HG03558 (cell line): Measurements from ENCODE around the gene IGFN1.

Experiments used
- ATAC-seq: cut with Tn5 transposase; IDR thresholded peaks from one replicate; pipeline ENCODE4 v1.9.1; 2021; ENCODE audit warnings: moderate number of reproducible peaks; ENCODE audit not compliant: unreplicated experiment; ENCODE audit errors: extremely low read depth

Gene IGFN1

GRCh38 chr1:201259476-201260235, 69.0 kb downstream of the IGFN1 start:
- ATAC-seq, result no peak

DNA sequence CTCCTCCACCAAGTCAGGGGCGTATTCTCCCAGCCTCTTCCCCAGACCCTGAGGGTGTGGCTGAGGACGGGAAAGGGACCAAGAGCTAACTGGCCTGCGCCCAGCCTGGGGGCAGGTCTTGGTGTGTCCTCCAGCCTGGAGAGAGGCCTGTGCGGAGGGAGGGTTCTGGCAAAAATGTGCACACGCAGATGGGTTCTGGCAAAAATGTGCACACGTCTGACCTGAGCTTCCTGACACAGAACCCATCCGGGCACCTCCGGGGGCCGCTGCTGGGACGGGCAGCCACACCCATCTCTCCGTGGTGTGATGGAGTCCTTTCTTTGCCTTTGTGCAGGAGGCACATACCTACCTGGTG, 69.6 kb downstream of the IGFN1 start:
- no peak for ATAC-seq

GRCh38 chr1:201260648-201261311, 70.2 kb downstream of the IGFN1 start:
- ATAC-seq, result no peak

DNA sequence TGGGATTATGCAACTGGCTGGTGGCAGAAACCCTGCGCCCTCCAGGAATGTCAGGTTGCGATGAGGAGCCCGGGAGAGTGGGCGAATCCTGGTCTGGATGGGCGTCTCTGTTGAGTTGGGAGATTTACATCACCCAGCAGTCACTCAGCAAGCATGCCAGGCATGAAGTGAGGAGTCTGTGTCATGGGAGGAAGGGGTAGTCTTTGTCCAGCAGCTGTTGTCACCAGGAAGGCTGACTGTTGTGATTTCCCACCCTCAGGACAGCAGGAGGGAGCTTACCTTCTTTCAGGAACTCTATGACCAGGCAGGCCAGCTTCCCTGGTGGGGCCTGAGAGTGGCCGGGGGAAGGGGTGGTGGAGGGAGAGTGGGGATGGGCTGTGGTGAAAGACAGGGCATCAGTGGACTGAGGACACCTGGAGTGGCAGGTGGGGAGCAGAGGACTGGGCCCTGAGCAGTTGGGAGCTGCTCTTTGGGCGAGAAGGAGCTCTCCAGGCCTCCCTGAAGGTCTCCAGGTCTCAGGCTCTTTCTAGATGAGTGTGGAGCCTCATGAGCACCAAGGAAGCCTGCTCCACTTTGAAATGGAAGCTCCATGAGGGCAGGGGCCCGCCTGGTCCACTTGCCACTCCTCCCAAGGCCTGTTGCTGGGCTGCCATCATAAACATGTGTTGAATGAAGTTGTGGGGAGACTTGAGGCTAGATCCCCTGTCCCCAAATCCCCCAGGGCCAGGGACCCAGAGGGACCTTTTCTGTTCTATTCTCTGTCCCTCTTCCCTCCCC, 71.3 kb downstream of the IGFN1 start:
- no peak for ATAC-seq

DNA sequence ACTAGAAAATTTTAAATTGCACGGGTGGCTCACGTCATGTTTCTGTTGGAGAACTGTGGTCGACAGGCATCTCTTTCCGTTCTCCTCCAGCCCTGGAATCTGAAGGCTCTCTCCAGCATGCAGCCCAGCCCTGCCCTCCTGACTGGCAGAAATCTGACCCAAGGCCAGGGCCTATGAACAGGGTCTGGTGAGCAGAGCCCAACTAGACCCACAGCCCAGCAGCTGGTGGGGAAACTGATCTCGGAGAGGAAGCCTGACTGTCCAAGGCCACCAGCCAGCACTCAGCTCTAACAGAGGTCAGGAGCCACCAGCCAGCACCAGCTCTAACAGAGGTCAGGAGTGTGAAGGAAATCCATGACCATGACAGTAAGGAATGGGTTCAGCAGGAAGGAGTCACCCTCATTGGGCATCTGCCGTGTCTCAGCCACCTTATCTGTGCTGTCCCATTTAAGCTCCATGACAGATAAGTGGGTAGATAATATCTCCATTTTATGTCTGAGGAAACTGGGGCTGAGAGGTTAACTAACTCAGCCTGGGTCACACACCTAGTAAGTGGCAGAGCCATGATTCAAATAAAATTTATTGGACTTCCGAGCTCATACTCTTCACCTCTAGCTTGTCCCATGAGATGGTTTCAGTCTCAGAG, 72.5 kb downstream of the IGFN1 start:
- no peak for ATAC-seq

GRCh38 chr1:201264072-201264471, 73.4 kb downstream of the IGFN1 start:
- no peak for ATAC-seq

- ATAC-seq, result no peak
These were observed 73.9 kb downstream of the IGFN1 start for GRCh38 chr1:201264554-201264953.

GRCh38 chr1:201265756-201266155, 75.1 kb downstream of the IGFN1 start:
- ATAC-seq, result no peak

DNA sequence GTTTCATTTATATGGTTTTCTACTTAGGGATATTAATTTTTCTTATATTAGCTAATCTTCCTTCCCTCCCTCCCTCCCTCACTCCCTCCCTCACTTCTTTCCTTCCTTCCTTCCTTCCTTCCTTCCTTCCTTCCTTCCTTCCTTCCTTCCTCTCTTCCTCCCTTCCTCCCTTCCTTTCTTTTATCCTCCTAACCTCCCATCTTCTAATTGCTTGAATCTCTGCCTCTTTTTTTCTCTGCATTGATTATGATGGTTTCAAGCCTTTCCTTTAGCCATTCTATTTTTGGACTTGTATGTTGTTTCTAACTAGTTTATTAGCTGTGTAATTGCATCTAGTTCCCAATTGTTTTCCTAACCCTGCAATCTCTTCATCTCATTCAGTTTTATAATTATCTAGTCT, 75.7 kb downstream of the IGFN1 start:
- no peak for ATAC-seq

- no peak for ATAC-seq
These were observed 76.2 kb downstream of the IGFN1 start for GRCh38 chr1:201266774-201267173.

GRCh38 chr1:201267481-201268229, 77.0 kb downstream of the IGFN1 start:
- no peak for ATAC-seq

- ATAC-seq, result no peak
These were observed 78.1 kb downstream of the IGFN1 start for GRCh38 chr1:201268604-201269151.

GRCh38 chr1:201269281-201269680, 78.7 kb downstream of the IGFN1 start:
- no peak for ATAC-seq

- no peak for ATAC-seq
These were observed 79.3 kb downstream of the IGFN1 start for GRCh38 chr1:201269900-201270410.

GRCh38 chr1:201270616-201271390, 80.2 kb downstream of the IGFN1 start:
- ATAC-seq, result no peak

DNA sequence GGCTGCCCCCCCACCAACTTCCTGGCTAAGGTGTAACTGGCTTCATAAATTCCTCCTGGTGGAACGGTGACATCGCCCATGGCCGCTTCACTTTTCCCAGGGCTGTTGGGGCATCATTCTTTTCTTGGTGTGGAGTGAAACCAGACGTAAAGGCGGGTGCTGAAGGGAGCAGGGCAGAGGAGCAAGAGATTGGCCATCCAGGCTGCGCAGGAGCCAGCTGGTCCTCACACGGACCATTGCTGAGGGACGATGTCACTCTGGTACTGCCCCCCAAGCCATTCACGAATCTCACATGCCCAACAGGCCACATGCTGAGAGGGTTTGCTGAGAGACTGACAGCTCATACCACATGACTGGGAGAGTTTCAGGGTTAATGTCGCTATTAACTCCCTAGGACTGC, 82.2 kb downstream of the IGFN1 start:
- ATAC-seq, result no peak

DNA sequence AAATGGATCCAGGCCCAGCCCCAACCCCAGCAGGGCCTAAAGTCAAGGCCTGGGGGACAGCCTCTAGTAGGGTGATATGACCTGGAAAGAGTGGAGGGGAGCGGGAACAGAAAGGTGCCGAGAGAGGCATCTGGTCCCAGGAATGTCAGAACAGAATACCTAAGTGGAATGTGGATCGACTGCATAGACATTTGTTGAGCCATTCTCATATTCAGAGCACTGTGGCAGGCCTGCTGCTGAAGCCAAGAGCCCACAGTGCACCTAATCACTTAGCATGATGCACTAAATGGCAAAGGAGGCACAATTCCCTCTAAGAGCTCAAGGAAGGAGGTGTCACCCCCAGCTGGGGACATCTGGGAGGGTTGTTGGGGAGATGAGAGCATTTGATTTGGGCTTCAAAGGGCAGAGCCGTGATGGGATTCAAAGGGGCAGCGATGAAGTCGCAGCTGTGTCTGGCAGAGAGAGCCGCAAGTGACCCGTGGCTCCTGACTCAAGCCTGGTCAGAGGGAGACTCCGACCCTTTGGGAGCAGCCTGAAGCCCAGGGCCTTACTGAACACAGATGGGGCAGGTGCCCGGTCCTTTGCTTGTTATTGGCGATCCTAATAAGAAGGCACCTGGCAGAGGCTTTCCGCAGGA, 84.1 kb downstream of the IGFN1 start:
- no peak for ATAC-seq

GRCh38 chr1:201275253-201275666, 84.6 kb downstream of the IGFN1 start:
- no peak for ATAC-seq
